Natural killer cell treated with Interleukin-12 subunit alpha and Interleukin-12 subunit beta and Interleukin-15 and Interleukin-18, amount 100 ng/mL, for 72 hours (primary cell): ENCODE measurements around the gene OR56B1. TPM values are rescaled to one million over a fixed set of nuclear protein-coding genes. Genes with fewer than 3 reads are reported as not detected.
"Not testable (repeated sequence)": the region's sequence is repeated elsewhere in the genome, so short reads cannot be mapped to it uniquely, and the experiment has no call there.

Experiments used
- ATAC-seq, 2 donors: fragments of 150-1000 bp; cut with Tn5 transposase in 1 of 2; sonication (Bioruptor Pico), chemical (Tn5 transposase) in 1 of 2; 2 replicates each; pipeline ENCODE4 v1.10.0; 2021
- DNase-seq: peaks from one replicate; pipeline ENCODE4 v3.0.0; 2022; ENCODE audit warnings: low spot score
- H3K27ac Mint-ChIP-seq, 2 donors: 1 replicate in 1 of 2; 2 replicates in 1 of 2; pipeline ENCODE4 v1.8.0; 2022; ENCODE audit warnings: mixed read lengths in 2 of 2, mild to moderate bottlenecking in 1 of 2, moderate library complexity in 1 of 2
- H3K27me3 Mint-ChIP-seq, 2 donors: 1 replicate in 1 of 2; 2 replicates in 1 of 2; pipeline ENCODE4 v1.8.0; 2022; ENCODE audit warnings: mixed read lengths in 2 of 2
- H3K36me3 Mint-ChIP-seq: one replicate; pipeline ENCODE4 v1.8.0; 2022; ENCODE audit warnings: mixed read lengths
- H3K4me1 Mint-ChIP-seq, 2 donors: 1 replicate in 1 of 2; 2 replicates in 1 of 2; pipeline ENCODE4 v1.8.0; 2022; ENCODE audit warnings: low read depth in 2 of 2, mixed read lengths in 2 of 2, mild to moderate bottlenecking in 1 of 2
- H3K4me3 Mint-ChIP-seq: one replicate; pipeline ENCODE4 v1.8.0; 2022; ENCODE audit warnings: mixed read lengths
- H3K9me3 Mint-ChIP-seq: 2 replicates; pipeline ENCODE4 v1.8.0; 2022; ENCODE audit warnings: mixed read lengths
- total RNA-seq, 2 donors: library from RNA; stranded (reverse); gene quantifications; one replicate each; pipeline ENCODE4 v1.2.3, GENCODE V29; 2022

The OR56B1 gene
- total RNA-seq, result under 1 TPM in 1 of 2 donors, not detected in 1; 0.21 TPM

GRCh38 chr11:5736396-5736795 lies at the start of gene OR56B1:
TSS of gene OR56B1 (plus strand) at chr11:5736448. CDS start at chr11:5736517, 69 bp downstream.
- peaks cover under 1 to 19% of the 10 kb centered on the region in 2 donors for H3K27me3 Mint-ChIP-seq
- H3K36me3 Mint-ChIP-seq, result peaks cover 16% of the 10 kb centered on the region
- DNase-seq, result no peak
- no peak for ATAC-seq
- H3K9me3 Mint-ChIP-seq, result peaks cover 13% of the 10 kb centered on the region
- H3K27ac Mint-ChIP-seq, result no peak within 1 kb of the TSS
- H3K4me3 Mint-ChIP-seq, result no peak within 1 kb of the TSS
- H3K4me1 Mint-ChIP-seq, result no peaks in the 10 kb centered on the region

- H3K9me3 Mint-ChIP-seq, result no peaks in the 10 kb centered on the region
- peak overlapping the region; percentile 41 for H3K4me3 Mint-ChIP-seq
- peak overlapping the region; percentile 84 to 91 for H3K27ac Mint-ChIP-seq
- DNase-seq (no peak), ATAC-seq (no peak)
- no peaks in the 10 kb centered on the region for H3K36me3 Mint-ChIP-seq
- peaks cover 53 to 66% of the 10 kb centered on the region in 2 donors for H3K4me1 Mint-ChIP-seq
- no peaks in the 10 kb centered on the region for H3K27me3 Mint-ChIP-seq
These were observed 47.8 kb upstream of the OR56B1 start for GRCh38 chr11:5688482-5688881.

GRCh38 chr11:5689551-5689983 lies 46.7 kb upstream of the OR56B1 start, which contains the start of gene TRIM22:
TSS of gene TRIM22 (plus strand) at chr11:5689790. CDS start at chr11:5696233, 6,443 bp downstream.
- DNase-seq, result peak; percentile 68
- Mint-ChIP-seq H3K9me3 (no peaks in the 10 kb centered on the region), H3K27me3 (no peaks in the 10 kb centered on the region), H3K4me3 (peak within 1 kb of the TSS; percentile 94), H3K36me3 (no peaks in the 10 kb centered on the region), H3K4me1 (peaks cover 48 to 61% of the 10 kb centered on the region in 2 donors), H3K27ac (peak within 1 kb of the TSS; percentile 84 to 91)
- peak; percentile 80 to 85 for ATAC-seq

- Mint-ChIP-seq H3K36me3 (no peaks in the 10 kb centered on the region), H3K9me3 (no peaks in the 10 kb centered on the region), H3K4me1 (peaks cover 46 to 61% of the 10 kb centered on the region in 2 donors), H3K4me3 (peak overlapping the region; percentile 94), H3K27ac (peak overlapping the region; percentile 84 to 91), H3K27me3 (no peaks in the 10 kb centered on the region)
- no peak for ATAC-seq
- no peak for DNase-seq
These were observed 46.0 kb upstream of the OR56B1 start for GRCh38 chr11:5690216-5690615.

GRCh38 chr11:5690736-5691135 lies 45.5 kb upstream of the OR56B1 start:
- no peaks in the 10 kb centered on the region for H3K9me3 Mint-ChIP-seq
- DNase-seq (no peak), ATAC-seq (peak; percentile 31 to 40)
- no peaks in the 10 kb centered on the region for H3K27me3 Mint-ChIP-seq
- H3K36me3 Mint-ChIP-seq, result no peaks in the 10 kb centered on the region
- peaks cover 46 to 62% of the 10 kb centered on the region in 2 donors for H3K4me1 Mint-ChIP-seq
- peak overlapping the region; percentile 94 for H3K4me3 Mint-ChIP-seq
- H3K27ac Mint-ChIP-seq, result peak overlapping the region; percentile 84 to 91

- Mint-ChIP-seq H3K27ac (peak overlapping the region; percentile 84 to 91), H3K4me3 (peak overlapping the region; percentile 94), H3K4me1 (peaks cover 48 to 68% of the 10 kb centered on the region in 2 donors)
- DNase-seq, H3K27me3 Mint-ChIP-seq, H3K36me3 Mint-ChIP-seq, H3K9me3 Mint-ChIP-seq, ATAC-seq: not testable (repeated sequence)
These were observed 44.8 kb upstream of the OR56B1 start for GRCh38 chr11:5691238-5691963.

- H3K4me3 Mint-ChIP-seq, result peak overlapping the region; percentile 94
- H3K4me1 Mint-ChIP-seq, result peaks cover 50 to 72% of the 10 kb centered on the region in 2 donors
- H3K27ac Mint-ChIP-seq, result peak overlapping the region; percentile 84 to 91
- no peaks in the 10 kb centered on the region for H3K9me3 Mint-ChIP-seq
- peaks cover 9% of the 10 kb centered on the region for H3K36me3 Mint-ChIP-seq
- DNase-seq (no peak), ATAC-seq (no peak)
- H3K27me3 Mint-ChIP-seq, result no peaks in the 10 kb centered on the region
These were observed 44.3 kb upstream of the OR56B1 start for GRCh38 chr11:5691964-5692361.

GRCh38 chr11:5694642-5695041 lies 41.6 kb upstream of the OR56B1 start:
- Mint-ChIP-seq H3K4me1 (peaks cover 46 to 54% of the 10 kb centered on the region in 2 donors), H3K36me3 (peaks cover 12% of the 10 kb centered on the region), H3K27me3 (no peaks in the 10 kb centered on the region), H3K9me3 (no peaks in the 10 kb centered on the region), H3K27ac (peak overlapping the region; percentile 47 to 72), H3K4me3 (peak overlapping the region; percentile 64)
- DNase-seq (no peak), ATAC-seq (no peak)

- peaks cover 12% of the 10 kb centered on the region for H3K36me3 Mint-ChIP-seq
- no peak for DNase-seq
- no peaks in the 10 kb centered on the region for H3K9me3 Mint-ChIP-seq
- H3K27me3 Mint-ChIP-seq, result no peaks in the 10 kb centered on the region
- H3K4me3 Mint-ChIP-seq, result no peak overlapping the region
- peaks cover 41 to 45% of the 10 kb centered on the region in 2 donors for H3K4me1 Mint-ChIP-seq
- no peak for ATAC-seq
- H3K27ac Mint-ChIP-seq, result peak overlapping the region; percentile 58 to 72
These were observed 40.7 kb upstream of the OR56B1 start for GRCh38 chr11:5695580-5695979.

- no peak overlapping the region for H3K4me3 Mint-ChIP-seq
- H3K27me3 Mint-ChIP-seq, result no peaks in the 10 kb centered on the region
- H3K27ac Mint-ChIP-seq, result peak overlapping the region; percentile 58 to 72
- peaks cover 43 to 45% of the 10 kb centered on the region in 2 donors for H3K4me1 Mint-ChIP-seq
- no peaks in the 10 kb centered on the region for H3K9me3 Mint-ChIP-seq
- ATAC-seq, result peak in 1 of 2 donors; percentile 34
- H3K36me3 Mint-ChIP-seq, result peaks cover 12% of the 10 kb centered on the region
- no peak for DNase-seq
These were observed 40.0 kb upstream of the OR56B1 start for GRCh38 chr11:5696210-5696609.

- DNase-seq (no peak), ATAC-seq (no peak)
- H3K36me3 Mint-ChIP-seq, result peaks cover 12% of the 10 kb centered on the region
- H3K27ac Mint-ChIP-seq, result peak overlapping the region; percentile 12
- H3K4me1 Mint-ChIP-seq, result peaks cover 44 to 47% of the 10 kb centered on the region in 2 donors
- H3K4me3 Mint-ChIP-seq, result no peak overlapping the region
- no peaks in the 10 kb centered on the region for H3K27me3 Mint-ChIP-seq
- no peaks in the 10 kb centered on the region for H3K9me3 Mint-ChIP-seq
These were observed 38.0 kb upstream of the OR56B1 start for GRCh38 chr11:5698281-5698680.

- peaks cover 46 to 47% of the 10 kb centered on the region in 2 donors for H3K4me1 Mint-ChIP-seq
- H3K4me3 Mint-ChIP-seq, result peak overlapping the region; percentile 39
- DNase-seq (no peak), ATAC-seq (no peak)
- no peaks in the 10 kb centered on the region for H3K9me3 Mint-ChIP-seq
- peak overlapping the region; percentile 10 to 79 for H3K27ac Mint-ChIP-seq
- no peaks in the 10 kb centered on the region for H3K27me3 Mint-ChIP-seq
- H3K36me3 Mint-ChIP-seq, result peaks cover 12% of the 10 kb centered on the region
These were observed 35.7 kb upstream of the OR56B1 start for GRCh38 chr11:5700421-5701054.

- H3K27me3 Mint-ChIP-seq, result no peaks in the 10 kb centered on the region
- ATAC-seq (no peak), DNase-seq (no peak)
- peak overlapping the region; percentile 10 to 79 for H3K27ac Mint-ChIP-seq
- H3K4me1 Mint-ChIP-seq, result peaks cover 44 to 46% of the 10 kb centered on the region in 2 donors
- no peaks in the 10 kb centered on the region for H3K9me3 Mint-ChIP-seq
- H3K36me3 Mint-ChIP-seq, result peaks cover 12% of the 10 kb centered on the region
- H3K4me3 Mint-ChIP-seq, result peak overlapping the region; percentile 39
These were observed 35.1 kb upstream of the OR56B1 start for GRCh38 chr11:5701055-5701577.
